SH-SY5Y (cell line): ENCODE data around the gene TTBK2.

ENCODE experiments used
- GATA2 ChIP-seq: IDR thresholded peaks from 2 replicates; pipeline ENCODE4 v1.6.1; 2011; ENCODE audit warnings: mild to moderate bottlenecking, low read depth, low read length
- GATA3 ChIP-seq: IDR thresholded peaks from 2 replicates; pipeline ENCODE4 v1.6.1; 2011; ENCODE audit warnings: low read depth, mild to moderate bottlenecking, low read length, moderate library complexity

Gene TTBK2

GRCh38 chr15:42720071-42720470 is 200.5 kb downstream of the TTBK2 start:
- TF ChIP-seq GATA3 = no peak
- no peak for TF ChIP-seq GATA2

- TF ChIP-seq GATA2 (no peak), GATA3 (no peak)
Observed at GRCh38 chr15:42719043-42719442, 201.5 kb downstream of the TTBK2 start.

GRCh38 chr15:42716626-42717025 is 204.0 kb downstream of the TTBK2 start:
- TF ChIP-seq GATA2 (no peak), GATA3 (no peak)

GRCh38 chr15:42716125-42716524 is 204.5 kb downstream of the TTBK2 start:
- TF ChIP-seq GATA3 = no peak
- no peak for TF ChIP-seq GATA2

- TF ChIP-seq GATA3 = no peak
- no peak for TF ChIP-seq GATA2
Observed at GRCh38 chr15:42712584-42712983, 208.0 kb downstream of the TTBK2 start.

- TF ChIP-seq GATA2 (no peak), GATA3 (no peak)
Observed at GRCh38 chr15:42711746-42712145, 208.8 kb downstream of the TTBK2 start.

- TF ChIP-seq GATA3 (no peak), GATA2 (no peak)
Observed at GRCh38 chr15:42710662-42711061, 209.9 kb downstream of the TTBK2 start.

- no peak for TF ChIP-seq GATA3
- TF ChIP-seq GATA2 = no peak
Observed at GRCh38 chr15:42707873-42708544, 212.6 kb downstream of the TTBK2 start.

GRCh38 chr15:42707068-42707467 is 213.5 kb downstream of the TTBK2 start:
- TF ChIP-seq GATA2 (no peak), GATA3 (no peak)

GRCh38 chr15:42705336-42705735 is 215.2 kb downstream of the TTBK2 start:
- no peak for TF ChIP-seq GATA3
- TF ChIP-seq GATA2 = no peak

GRCh38 chr15:42704492-42704926 is 216.1 kb downstream of the TTBK2 start:
- TF ChIP-seq GATA2 (no peak), GATA3 (no peak)

- TF ChIP-seq GATA2 = no peak
- TF ChIP-seq GATA3 = no peak
Observed at GRCh38 chr15:42696626-42697025, 224.0 kb downstream of the TTBK2 start.

GRCh38 chr15:42695527-42696071 is 225.0 kb downstream of the TTBK2 start:
- TF ChIP-seq GATA3 (no peak), GATA2 (no peak)

GRCh38 chr15:42694398-42694797 is 226.2 kb downstream of the TTBK2 start:
- TF ChIP-seq GATA2 = no peak
- TF ChIP-seq GATA3 = no peak

GRCh38 chr15:42693942-42694341 is 226.6 kb downstream of the TTBK2 start:
- TF ChIP-seq GATA2 (no peak), GATA3 (no peak)

GRCh38 chr15:42693496-42693895 is 227.1 kb downstream of the TTBK2 start:
- TF ChIP-seq GATA2 = no peak
- no peak for TF ChIP-seq GATA3

GRCh38 chr15:42692997-42693396 is 227.6 kb downstream of the TTBK2 start:
- TF ChIP-seq GATA3 (no peak), GATA2 (no peak)

- TF ChIP-seq GATA2 = no peak
- no peak for TF ChIP-seq GATA3
Observed at GRCh38 chr15:42692536-42692935, 228.0 kb downstream of the TTBK2 start.
